Heart left ventricle (tissue), 13 donors: ENCODE results near the gene TRNP1.

ENCODE experiments used
- CTCF ChIP-seq, 12 donors: fragments of 200-600 bp; sonication (generic) in 4 of 12; IDR thresholded peaks; one replicate each; pipeline versions ENCODE4 v1.5.0 to v1.8.0; 2018 to 2022; ENCODE audit warnings: antibody characterized with exemption in 12 of 12, mild to moderate bottlenecking in 5 of 12
- POLR2A ChIP-seq, 2 donors: fragments of 450-650 bp; IDR thresholded peaks; one replicate each; pipeline ENCODE4 v1.6.1; 2017; ENCODE audit warnings: antibody characterized with exemption in 2 of 2, mild to moderate bottlenecking in 2 of 2, moderate library complexity in 2 of 2
- donor health status: ischemic (EF 13 %, LVEDD 7.1; RV severe dilation, severe dysfunction).
- donor health status: DM: no; HTN: yes; CAD: no.
- donor health status: DM: no; HTN: no; CAD: no.
- donor health status: ischemic (EF 25% LVEDD 6.9; RV normal size, moderate dysfunction).
- donor health status: ischemic (EF 25% LVEDD 5.7; RV mildly dilated, moderate dysfunction).
- donor health status: ischemic (EF 35%, LVEDD 5.7; RV mildly dilated, moderate dysfunction).
- donor health status: nonischemic (EF 11% LVEDD 7.7; RV severe dilation, severe dysfunction).
- donor health status: DM: yes; HTN: yes; CAD: no.
- donor health status: PGD.
- donor health status: ischemic (EF 29% LVEDD 5.4; RV normal size, mild dysfunction).
- donor health status: nonischemic (EF 23%, LVEDD 6.1; RV moderate dilation, normal function).

GRCh38 chr1:27036718-27037117 is 43.2 kb downstream of the TRNP1 start:
- no peak for TF ChIP-seq CTCF (IDR thresholded peaks at IDR 0.05)
- TF ChIP-seq POLR2A (IDR thresholded peaks at IDR 0.05): no peak
